DMS 273 treated with DMSO at 0.1 percent for 48 hours (cell line): ENCODE data around the gene FOXD2.
"Not testable (repeated sequence)": the region's sequence is repeated elsewhere in the genome, so short reads cannot be mapped to it uniquely, and the experiment has no call there.

Experiments used
- DNase-seq: peaks from one replicate; lab custom pipeline; 2025; lab: John Stamatoyannopoulos, UW

FOXD2 gene

DNA sequence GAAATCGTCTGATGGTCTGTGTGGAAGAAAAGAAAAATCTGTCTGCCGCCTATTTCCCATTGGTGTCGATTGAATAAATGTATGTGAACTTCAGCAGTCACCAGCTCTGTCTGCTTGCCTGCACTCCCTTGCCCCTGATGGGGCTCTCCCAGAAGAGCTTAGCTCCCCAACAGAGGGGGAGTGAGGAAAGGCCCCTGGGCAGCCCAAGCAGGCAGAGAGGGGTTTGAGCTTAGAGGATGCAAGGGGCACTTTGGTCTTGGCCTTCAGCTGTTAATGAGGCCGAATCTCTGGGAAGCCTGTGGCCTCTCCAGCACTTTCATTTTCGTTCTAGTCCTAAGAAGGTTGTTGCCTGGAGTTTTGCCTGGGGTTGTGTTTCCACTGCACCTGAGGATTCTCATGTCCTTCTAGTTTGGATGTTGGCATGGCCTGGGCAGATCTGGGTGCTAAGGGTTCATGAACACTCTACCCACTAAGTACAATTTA is 2.8 kb downstream of the FOXD2 start:
- DNase-seq: no peak

DNA sequence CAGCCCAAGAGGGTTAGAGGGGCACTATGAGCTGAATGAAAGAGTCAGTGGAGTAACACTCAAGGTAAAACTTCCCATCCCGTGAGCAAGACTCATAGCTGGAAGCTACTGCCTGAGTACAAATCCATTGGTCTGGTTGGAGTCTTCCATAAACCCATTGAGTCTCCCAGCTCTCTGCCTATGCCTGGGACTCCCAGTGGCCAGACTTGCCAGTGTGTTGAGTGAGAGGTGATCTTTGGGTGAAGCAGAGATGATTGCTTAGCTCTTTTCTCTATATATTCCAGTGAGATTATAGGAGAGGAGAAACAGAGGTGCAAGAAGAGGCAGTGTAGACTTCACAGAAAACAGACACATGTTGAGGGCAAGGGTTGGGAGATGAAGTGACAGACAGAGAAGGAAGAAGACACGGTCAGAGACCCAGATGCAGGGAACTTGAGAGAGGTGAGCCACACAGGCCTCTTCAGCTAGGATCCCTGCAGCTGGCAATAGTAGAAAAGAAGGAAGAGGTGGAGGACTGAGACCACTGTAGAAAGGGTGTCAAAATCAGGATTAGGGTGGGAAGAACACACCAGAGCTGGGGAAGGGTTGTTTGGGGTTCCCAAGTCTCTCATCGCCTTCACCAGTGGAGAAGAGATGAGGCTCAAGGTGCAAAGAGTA is 3.7 kb downstream of the FOXD2 start:
- no peak for DNase-seq

DNA sequence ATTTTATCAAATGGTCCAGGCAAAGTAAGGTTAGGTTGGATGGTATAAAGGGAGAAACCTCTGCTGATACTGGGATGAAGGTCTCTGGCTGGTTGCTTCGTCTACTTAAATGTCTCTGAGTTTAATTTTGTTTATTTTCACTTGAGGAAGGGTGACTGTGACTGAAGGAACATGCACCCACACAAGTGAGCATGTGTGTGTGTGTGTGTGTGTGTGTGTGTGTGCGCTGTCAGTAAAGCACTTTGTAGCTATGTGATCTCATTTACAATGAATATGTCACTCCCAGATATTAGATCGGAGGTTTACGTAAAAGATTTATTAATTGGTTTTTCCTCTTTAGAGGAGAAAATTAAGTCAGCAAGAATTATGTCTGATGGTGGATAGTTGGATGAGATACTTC is 4.4 kb downstream of the FOXD2 start:
- no peak for DNase-seq

DNA sequence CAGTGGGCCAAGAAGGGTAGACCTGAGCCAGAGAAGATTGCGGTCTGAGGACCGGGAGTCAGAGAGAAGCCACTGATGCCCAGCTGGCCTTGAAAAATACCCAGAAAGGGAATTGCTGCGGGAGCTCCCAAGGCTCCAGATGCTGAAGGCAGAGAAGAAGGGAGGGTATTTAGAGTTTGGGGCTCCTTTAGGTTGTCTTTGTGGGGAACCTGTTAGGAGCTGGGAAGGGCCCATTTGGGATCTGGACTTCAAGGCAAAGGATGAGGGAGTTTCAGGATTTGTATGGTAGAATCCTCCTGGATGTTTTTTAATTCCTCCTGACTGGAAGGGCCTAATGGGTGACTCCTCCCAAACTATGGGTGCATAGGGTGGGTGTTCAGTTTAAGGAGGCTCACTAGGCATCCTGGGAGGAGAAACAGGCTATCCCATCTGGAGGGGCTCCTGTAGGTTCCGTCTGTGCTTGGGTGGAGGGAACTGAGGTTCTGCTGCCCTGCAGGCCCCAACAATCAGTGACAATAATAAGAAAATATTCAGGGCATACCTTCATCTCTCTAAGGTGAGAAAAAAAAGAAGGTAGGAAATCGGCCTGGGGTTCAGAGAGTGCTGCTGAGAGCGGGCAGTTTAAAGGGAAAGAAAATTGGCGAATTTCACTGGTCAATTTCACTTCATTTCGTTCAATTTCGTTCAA is 5.1 kb downstream of the FOXD2 start:
- DNase-seq: no peak

DNA sequence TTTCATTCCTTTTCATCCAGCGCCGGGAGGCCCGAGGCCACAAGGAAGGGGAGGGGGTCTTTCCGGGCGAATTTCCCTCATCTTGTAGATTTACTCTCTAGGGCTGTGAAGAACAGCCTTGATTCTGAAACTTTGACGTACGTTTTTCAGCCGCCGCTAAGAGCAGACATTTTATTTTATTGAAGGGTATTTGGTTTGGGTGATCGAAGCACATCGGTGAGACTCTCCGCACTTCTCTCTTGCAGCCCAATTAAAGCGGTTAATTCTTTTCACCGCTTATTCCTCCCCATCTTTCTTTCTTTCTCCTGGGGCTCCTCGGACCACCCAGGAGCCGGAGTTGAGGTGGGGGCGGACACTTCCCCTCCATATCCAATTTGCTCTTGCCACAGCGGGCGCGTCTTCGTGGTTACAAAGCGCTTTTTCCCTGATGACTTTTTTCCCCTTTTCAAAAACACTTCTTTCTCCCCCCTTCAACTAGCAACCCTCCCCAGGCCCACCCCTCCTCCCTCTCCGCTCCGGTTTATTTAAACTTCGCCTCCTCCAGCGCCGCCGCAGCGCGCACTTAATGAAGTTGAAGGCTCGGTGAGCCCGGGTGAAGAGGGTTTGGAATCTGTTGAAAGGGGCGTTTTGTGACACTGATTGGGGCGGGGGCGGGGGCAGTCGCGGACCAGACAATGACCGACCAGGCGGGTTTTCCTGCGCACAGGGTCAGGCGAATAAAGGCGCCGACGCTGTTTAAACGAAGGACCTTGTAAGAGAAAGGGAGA is 5.9 kb downstream of the FOXD2 start:
- DNase-seq: no peak

DNA sequence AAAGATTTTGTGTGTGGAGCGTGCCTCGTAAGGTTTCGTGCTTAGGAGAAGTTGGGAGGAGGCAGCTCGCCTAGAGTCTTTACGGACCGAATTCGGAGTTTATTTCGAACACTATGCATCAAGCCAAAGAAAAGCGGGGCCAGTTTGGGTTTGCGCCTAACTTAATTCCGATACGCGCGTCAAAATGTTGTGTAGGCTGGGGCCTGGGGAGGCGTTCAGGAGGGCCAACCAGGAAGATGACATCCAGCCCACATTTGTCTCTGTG is 6.4 kb downstream of the FOXD2 start:
- DNase-seq: no peak

DNA sequence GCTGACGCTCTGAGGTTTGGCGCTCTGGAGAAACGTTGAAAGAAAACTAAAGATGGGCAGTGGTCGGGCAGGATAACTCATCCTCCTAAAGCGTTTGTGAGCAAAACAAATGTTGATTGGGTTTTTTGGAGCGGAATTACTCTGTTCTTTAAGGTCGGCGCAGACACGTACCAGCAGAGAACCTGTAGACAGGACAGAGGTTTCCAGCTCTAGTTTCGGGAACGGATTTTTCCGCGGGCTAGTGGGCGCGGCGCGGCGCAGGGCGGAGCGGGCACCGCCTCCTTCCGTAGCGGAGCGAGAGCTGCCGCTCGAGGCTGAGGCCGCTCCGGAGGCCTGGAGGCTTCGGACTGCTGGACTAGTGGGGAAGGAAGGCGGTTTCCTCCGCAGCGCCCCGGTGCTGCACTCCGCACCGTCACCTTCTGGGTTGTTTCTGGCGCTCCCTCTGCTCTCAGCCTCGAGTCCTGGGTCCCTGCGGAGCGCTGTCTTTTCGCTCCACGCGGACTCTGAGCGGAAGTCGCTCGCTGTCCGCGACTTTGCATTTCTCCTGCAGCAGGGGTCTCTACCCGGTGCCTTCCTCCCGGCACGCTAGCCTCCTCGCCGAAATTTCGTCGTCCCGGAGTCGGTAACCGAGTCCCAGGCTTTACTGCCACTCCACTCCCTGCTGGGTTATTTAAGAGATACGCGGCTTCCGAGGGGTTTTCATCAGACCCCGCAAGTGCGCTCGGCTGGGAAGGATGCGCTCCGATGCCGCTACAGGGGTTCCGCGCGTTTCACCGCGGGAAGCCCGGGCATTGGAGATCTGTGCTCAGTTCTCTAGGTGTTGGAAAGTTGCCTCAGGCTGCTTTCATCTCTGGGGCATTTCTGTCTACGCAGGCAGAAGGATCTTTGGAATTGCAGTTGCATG is 7.0 kb downstream of the FOXD2 start:
- DNase-seq: no peak

DNA sequence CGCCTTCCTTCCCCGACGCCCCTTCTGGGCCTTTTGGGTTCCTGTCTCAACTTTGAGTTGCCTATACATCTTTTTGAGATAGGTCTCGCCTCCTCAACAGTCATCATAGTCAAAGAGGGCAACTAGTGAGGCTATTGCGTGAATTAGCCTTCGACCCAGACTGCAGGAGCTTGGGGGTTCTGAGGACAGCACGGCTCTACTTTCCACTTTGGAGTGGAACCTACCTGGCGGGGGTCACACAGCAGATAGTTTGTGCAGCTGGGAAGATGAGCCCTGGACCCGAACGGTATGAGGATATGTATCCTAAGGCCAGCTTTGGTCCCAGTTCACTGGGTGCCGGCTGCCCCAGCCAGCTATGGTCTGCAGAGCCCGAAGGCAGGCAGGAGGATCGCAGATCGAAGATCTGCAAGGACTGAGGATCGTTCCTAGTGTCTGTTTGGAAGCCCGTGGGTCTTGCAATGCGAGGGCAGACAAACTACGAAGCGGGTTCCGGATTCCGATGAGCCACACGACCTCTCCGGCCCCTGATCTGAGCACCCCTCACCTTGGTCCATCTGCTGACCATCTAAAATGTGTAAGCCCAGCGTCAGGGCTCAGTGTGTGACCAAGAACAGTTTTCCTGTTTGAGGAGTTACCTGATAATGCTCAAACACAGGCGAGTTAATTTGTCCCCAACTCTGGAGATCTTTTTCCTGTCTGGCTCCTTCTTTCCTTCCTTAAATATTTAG is 8.1 kb downstream of the FOXD2 start:
- no peak for DNase-seq

DNA sequence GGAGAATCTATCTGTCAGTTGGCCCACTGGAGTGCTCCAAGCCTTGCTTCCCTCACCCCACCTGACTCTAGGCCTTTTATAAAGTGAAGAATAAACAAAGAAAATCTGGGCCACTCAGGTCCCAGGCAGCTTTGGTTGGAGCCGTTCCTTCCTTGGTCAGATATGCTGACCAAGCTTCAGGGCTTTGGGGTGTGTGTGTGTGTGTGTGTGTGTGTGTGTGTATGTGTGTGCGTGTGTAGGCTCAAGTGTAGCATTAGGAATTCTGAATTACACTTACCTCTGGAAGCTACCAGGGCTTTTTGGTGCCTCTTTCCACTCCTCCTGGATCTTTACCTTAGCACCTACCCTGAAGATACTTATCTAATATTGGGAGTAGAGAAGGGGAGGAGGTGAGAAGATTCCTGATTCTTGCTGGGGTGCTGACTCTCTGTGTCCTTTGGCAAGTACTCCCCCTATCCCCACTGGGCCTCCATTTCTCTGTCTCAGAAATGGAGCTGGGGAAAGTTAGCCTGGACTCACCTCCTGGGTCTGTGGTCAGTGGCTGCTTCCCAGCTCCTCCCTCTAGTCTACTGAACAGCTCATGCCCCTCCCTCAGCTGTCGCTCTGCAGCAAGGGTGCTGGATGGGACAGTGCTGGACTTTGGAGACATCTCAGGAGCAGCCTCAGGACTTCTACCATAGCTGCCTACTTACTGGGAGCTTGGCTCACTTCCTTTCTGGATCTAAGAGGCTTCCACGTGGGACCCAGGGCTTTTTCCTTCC is 10.8 kb downstream of the FOXD2 start:
- no peak for DNase-seq

DNA sequence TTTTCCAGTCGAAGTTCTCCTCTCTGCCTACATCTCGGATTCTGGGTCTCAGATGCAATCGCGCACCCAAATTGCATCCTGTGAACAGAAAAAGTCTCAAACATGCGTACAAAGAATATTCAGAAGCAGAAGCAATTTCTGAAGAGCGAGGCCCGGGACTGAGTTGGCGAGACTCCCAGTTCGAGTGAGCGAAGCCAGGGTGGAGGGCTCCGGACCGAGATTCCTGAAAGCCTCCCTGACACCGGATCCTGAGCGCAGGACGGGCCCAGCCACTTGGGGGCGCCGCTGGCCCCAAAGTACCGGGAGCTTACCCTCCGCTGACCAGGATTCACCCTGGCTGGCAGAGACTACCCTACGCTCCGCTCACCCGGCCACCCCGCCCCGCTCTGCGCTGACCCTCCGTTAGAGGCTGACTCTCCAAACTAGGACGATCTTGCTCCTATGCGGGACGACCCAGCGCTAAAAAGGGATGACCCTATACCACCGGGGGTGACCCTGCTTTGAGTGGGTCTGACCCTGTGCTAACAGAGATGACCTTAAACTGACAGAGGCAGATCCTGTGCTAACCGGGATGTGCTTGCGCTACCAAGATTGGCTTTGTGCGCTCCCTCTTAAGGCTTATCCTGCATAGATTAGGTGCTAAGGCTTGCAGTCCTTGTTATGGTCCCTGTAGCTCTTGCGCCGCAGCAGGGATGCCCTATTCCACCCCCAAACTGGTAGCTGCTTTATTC is 12.1 kb downstream of the FOXD2 start:
- DNase-seq: no peak

DNA sequence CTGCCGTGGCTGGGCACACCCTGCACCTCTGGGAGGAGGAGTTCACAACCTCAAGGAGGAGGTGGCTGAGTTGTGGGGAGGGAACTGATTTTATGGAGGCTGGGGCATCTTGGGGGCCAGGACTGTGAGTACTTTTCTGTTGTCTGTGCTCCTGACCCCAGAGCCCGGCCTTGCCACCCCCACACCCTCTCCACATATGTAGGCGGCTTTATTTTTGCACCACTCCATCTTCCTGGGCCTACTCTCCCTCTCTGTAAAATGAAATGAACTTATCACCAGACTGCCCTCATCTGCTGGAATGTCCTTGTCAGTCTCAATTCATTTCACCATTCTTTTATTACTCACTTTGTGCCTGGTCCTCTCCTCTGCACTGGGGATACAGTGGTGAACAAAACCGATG is 12.8 kb downstream of the FOXD2 start:
- no peak for DNase-seq

DNA sequence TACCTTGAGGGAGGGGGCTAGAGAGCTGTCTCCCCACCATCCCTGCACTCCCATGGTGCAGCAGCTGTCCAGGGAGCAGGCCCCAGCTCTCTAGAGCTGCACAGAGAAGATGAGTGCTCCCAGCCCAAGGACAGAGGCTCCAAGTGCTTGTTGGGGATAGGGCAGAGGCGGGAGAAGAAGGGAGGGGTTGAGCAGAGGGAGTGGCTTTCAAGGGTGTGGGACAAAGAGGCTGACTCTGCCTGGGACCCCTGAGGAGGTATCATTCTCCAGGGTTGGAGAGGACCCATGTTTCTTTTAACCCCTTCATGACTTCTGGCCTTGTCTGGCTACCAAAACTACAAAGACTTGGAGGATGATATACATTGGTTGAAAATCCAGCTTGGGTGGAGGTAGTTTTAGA is 14.6 kb downstream of the FOXD2 start:
- DNase-seq: no peak

DNA sequence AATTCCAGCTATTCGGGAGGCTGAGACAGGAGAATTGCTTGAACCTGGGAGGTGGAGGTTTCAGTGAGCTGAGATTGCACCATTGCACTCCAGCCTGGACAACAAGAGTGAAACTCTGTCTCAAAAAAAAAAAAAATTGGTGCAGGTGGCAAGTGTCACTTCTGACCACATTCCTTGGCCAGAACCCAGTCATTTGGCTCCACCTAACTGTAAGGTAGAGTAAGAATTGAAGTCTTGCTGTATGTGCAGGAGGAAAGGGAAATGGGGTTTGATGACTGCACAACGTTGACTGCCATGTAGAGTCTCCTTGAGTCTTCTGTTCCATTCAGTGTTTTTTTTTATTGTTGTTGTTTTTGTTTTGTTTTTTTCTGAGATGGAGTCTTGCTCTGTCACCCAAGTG is 16.1 kb downstream of the FOXD2 start:
- not testable (repeated sequence) for DNase-seq

DNA sequence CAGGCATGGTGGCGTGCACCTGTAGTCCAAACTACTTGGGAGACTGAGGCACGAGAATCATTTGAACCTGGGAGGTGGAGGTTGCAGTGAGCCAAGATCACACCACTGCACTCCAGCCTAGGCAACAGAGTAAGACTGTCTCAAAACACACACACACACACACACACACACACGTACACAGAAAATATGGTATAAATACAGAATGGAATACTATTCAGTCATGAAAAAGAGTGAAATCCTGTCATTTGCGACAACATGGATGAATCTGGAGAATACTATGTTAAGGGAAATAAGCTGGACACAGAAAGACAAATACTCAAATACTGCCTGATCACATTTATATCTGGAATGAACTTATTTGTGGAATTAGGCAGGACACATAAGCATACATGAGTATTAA is 18.4 kb downstream of the FOXD2 start:
- no peak for DNase-seq

DNA sequence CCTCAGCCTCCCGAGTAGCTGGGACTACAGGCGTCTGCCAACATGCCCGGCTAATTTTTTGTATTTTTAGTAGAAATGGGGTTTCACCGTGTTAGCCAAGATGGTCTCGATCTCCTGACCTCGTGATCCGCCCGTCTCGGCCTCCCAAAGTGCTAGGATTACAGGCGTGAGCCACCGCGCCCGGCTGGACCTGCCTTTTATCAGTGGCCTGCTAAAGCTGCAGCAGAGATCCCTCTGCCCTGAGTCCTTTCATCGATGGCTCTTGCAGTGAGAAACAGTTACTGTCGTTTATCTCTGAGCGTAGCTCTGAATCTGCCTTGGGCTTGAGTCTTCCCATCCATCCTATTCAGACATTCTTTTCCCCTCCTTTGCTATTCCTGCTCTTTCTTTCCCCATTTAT is 19.7 kb downstream of the FOXD2 start:
- not testable (repeated sequence) for DNase-seq

DNA sequence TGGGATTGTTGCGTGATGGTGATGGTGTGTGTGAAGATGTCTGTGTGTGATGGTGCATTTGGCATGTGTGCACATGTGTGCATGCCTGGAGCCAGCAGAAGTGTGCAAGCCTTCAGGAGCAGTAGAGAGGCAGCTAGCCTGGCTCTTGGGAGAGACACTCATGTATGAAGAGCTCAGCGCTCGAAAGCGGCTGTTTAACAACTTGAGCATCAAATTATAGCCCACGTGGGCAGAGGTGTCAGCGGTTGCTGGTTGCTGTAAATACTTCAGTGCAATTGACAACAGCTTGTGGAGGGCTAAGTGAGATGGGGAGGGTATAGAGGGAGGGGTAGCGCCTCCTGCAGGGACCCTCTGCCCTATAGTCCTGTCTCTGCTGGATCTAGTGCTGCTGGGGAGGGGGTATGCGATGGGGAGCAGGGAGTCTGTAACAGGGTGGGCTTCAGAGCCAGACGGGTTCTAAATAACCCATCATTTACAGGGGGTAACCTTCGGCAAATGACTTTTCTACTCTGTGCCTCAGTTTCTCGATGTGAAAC is 21.5 kb downstream of the FOXD2 start:
- no peak for DNase-seq

DNA sequence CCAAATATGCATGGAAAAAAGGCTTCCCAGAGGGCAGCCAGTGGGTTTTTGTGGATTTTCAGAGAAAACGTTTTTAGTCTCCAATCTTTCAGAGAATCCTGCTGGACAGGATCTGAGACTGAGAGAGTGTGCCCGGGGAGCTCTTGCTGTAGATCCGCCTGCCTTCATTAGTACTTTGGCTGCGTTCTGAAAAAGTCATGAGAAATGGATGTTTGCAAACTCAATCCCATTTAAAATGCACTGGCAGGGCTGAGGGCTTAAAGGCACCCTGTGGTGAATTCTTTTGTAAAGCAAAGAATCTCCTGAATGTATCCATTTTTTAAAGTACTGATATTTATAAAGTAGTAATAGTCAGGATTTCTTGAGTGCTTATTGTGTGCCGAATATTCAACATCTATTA is 22.2 kb downstream of the FOXD2 start:
- no peak for DNase-seq

DNA sequence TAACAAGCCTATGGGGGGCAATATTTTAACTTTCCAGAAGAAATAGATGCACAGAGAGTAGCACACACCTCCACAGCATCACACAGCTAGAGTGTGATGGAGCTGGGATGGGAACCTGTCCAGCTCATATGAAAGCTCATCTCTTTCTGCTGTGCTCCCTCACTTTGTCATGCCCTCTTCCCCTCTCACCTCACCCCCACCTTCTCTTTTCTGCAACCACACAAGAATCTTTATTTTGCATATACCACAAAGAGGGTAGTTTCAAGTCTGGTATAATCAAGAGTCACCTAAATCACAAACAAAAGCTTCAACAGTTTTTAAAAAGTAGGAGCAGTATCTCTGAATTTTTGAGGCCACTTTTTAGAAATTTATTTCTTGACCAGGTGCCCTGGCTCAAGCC is 22.6 kb downstream of the FOXD2 start:
- no peak for DNase-seq

DNA sequence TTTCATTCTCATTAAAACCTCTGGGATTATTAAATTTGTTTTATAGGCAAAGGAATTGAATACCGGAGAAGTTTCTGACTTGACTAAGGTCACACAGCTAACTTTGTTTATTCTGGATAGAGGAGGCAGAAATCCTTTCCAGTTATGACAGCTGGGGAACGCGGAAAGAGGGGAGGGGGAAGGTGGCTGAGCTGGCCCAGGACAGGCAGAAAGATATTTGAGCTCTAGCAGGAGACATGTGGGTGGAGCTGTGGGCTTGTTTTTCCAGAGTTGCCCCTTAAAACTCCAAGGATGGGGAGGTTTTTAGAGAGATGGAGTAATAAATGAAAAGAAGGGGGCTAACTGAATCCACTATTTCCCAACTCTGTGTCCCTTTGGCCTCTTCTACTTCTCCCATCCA is 27.8 kb downstream of the FOXD2 start:
- DNase-seq: no peak
